Liver (tissue), 9 donors: ENCODE results near the gene CHAF1B. TPM values are rescaled to one million over a fixed set of nuclear protein-coding genes. Genes with fewer than 3 reads are reported as not detected.

ENCODE experiments used
- DNase-seq: peaks from one replicate; pipeline ENCODE4 v3.0.0-alpha.2; 2017; ENCODE audit warnings: low spot score
- H3K27ac ChIP-seq, 2 donors: one replicate each; pipeline ENCODE4 v1.7.0; 2013; ENCODE audit warnings: inconsistent platforms in 2 of 2, low read length in 2 of 2, control low read depth in 1 of 2, low read depth in 1 of 2, mild to moderate bottlenecking in 1 of 2
- H3K27me3 ChIP-seq, 4 donors: one replicate each; pipeline versions ENCODE4 v1.6.1 to v1.7.0; 2013; ENCODE audit warnings: low read length in 3 of 4, inconsistent platforms in 1 of 4, mild to moderate bottlenecking in 1 of 4, moderate library complexity in 1 of 4; ENCODE audit not compliant: control insufficient read depth in 4 of 4, insufficient read depth in 4 of 4
- H3K36me3 ChIP-seq, 4 donors: one replicate each; pipeline versions ENCODE4 v1.6.1 to v1.7.0; 2013; ENCODE audit warnings: low read length in 3 of 4, mild to moderate bottlenecking in 3 of 4, low read depth in 1 of 4, moderate library complexity in 1 of 4; ENCODE audit not compliant: control insufficient read depth in 4 of 4, insufficient read depth in 3 of 4
- H3K4me1 ChIP-seq, 4 donors: one replicate each; pipeline versions ENCODE4 v1.6.1 to v1.7.0; 2013; ENCODE audit warnings: low read length in 3 of 4, mild to moderate bottlenecking in 3 of 4, moderate library complexity in 1 of 4; ENCODE audit not compliant: control insufficient read depth in 4 of 4, insufficient read depth in 4 of 4
- H3K4me3 ChIP-seq, 3 donors: one replicate each; pipeline versions ENCODE4 v1.6.1 to v1.7.0; 2013; ENCODE audit warnings: low read length in 3 of 3, control low read depth in 1 of 3, low read depth in 1 of 3, mild to moderate bottlenecking in 1 of 3
- H3K9ac ChIP-seq, 2 donors: one replicate each; pipeline ENCODE4 v1.7.0; 2013; ENCODE audit warnings: low read length in 2 of 2, mild to moderate bottlenecking in 2 of 2, moderate library complexity in 2 of 2, control low read depth in 1 of 2, low read depth in 1 of 2
- H3K9me3 ChIP-seq, 4 donors: one replicate each; pipeline versions ENCODE4 v1.6.1 to v1.7.0; 2013; ENCODE audit warnings: low read length in 3 of 4; ENCODE audit not compliant: control insufficient read depth in 4 of 4
- EGR1 ChIP-seq, 2 donors: IDR thresholded peaks; 2 replicates each; pipeline ENCODE4 v1.6.1; 2016 to 2018; ENCODE audit warnings: antibody characterized with exemption in 2 of 2, low read depth in 2 of 2
- FOXA1 ChIP-seq: IDR thresholded peaks from 2 replicates; pipeline ENCODE4 v1.6.1; 2016; ENCODE audit warnings: antibody characterized with exemption
- FOXA2 ChIP-seq: IDR thresholded peaks from 2 replicates; pipeline ENCODE4 v1.6.1; 2016; ENCODE audit warnings: antibody characterized with exemption
- HNF4G ChIP-seq: IDR thresholded peaks from 2 replicates; pipeline ENCODE4 v1.6.1; 2016; ENCODE audit warnings: antibody characterized with exemption
- JUND ChIP-seq, 2 donors: IDR thresholded peaks; 2 replicates each; pipeline ENCODE4 v1.6.1; 2016; ENCODE audit warnings: antibody characterized with exemption in 2 of 2
- NR2F2 ChIP-seq: IDR thresholded peaks from 2 replicates; pipeline ENCODE4 v1.6.1; 2016; ENCODE audit warnings: antibody characterized with exemption
- RAD21 ChIP-seq, 2 donors: IDR thresholded peaks; 2 replicates each; pipeline ENCODE4 v1.6.1; 2016; ENCODE audit warnings: antibody characterized with exemption in 2 of 2, mild to moderate bottlenecking in 2 of 2
- REST ChIP-seq: IDR thresholded peaks from 2 replicates; pipeline ENCODE4 v1.6.1; 2016; ENCODE audit warnings: antibody characterized with exemption, mild to moderate bottlenecking
- RXRA ChIP-seq, 2 donors: IDR thresholded peaks; 2 replicates each; pipeline ENCODE4 v1.6.1; 2017 to 2018; ENCODE audit warnings: antibody characterized with exemption in 2 of 2, mild to moderate bottlenecking in 1 of 2
- TAF1 ChIP-seq: conservative IDR thresholded peaks from 2 replicates; pipeline ENCODE4 v1.6.1; 2016; ENCODE audit warnings: antibody characterized with exemption, mild to moderate bottlenecking
- YY1 ChIP-seq: IDR thresholded peaks from 2 replicates; pipeline ENCODE4 v1.6.1; 2016; ENCODE audit warnings: antibody characterized with exemption, mild to moderate bottlenecking
- WGBS: extraction: QIAGEN DNeasy Blood & Tissue Kit; methylation state at CpG from one replicate; pipeline ENCODE4 v1.1.7; 2013; 5-methylcytosine and 5-hydroxymethylcytosine counted together
- polyA plus RNA-seq, 2 donors: library from polyadenylated mRNA; stranded (reverse) in 1 of 2; unstranded in 1 of 2; fragments of 200-250 nt in 1 of 2; fragments of >200 nt in 1 of 2; fragmentation: Nextera tagmentation in 1 of 2; extraction: Ambion mirVana in 1 of 2; gene quantifications; one replicate each; pipeline versions ENCODE4 v1.2.1 to v1.2.3, GENCODE V29; 2013 to 2015
- total RNA-seq, 2 donors: library from RNA; depleted of rRNA; stranded (reverse); fragments of >200 nt; gene quantifications; one replicate each; pipeline ENCODE4 v1.2.3, GENCODE V29; 2014
- TF ChIP-seq, protein P1 (sequence below): IDR thresholded peaks from 2 replicates; pipeline ENCODE4 v1.6.1; 2016; ENCODE audit warnings: antibody characterized with exemption
- donor health status: healthy.
- donor health status: healthy.
- donor health status: healthy.
- donor health status: healthy.
- donor health status: healthy.

Gene CHAF1B
- total and polyA plus RNA-seq, 4 donors: 0.33 to 2.7 (median 0.49) TPM

- DNase-seq: no peak
- H3K9ac ChIP-seq: no peak overlapping the region
- no peaks in the 10 kb centered on the region for H3K9me3 ChIP-seq
- H3K4me3 ChIP-seq: no peak overlapping the region
- peak overlapping the region; percentile 9 to 54 for H3K27ac ChIP-seq
- H3K36me3 ChIP-seq: no peaks in the 10 kb centered on the region
- H3K27me3 ChIP-seq: no peaks in the 10 kb centered on the region
- 64% methylated on average over 22 of the region's 22 CpGs for WGBS
- TF ChIP-seq JUND (IDR thresholded peaks at IDR 0.05) (peak in 1 of 2 donors; percentile 72), EGR1 (IDR thresholded peaks at IDR 0.05; ENCODE audit: low read depth in 2 of 2) (no peak), NR2F2 (peak; percentile 59), REST (no peak), RXRA (IDR thresholded peaks at IDR 0.05) (peak in 1 of 2 donors; percentile 12)
- H3K4me1 ChIP-seq: no peaks in the 10 kb centered on the region
Observed at GRCh38 chr21:36429947-36430546, 44.9 kb downstream of the CHAF1B start.

DNA sequence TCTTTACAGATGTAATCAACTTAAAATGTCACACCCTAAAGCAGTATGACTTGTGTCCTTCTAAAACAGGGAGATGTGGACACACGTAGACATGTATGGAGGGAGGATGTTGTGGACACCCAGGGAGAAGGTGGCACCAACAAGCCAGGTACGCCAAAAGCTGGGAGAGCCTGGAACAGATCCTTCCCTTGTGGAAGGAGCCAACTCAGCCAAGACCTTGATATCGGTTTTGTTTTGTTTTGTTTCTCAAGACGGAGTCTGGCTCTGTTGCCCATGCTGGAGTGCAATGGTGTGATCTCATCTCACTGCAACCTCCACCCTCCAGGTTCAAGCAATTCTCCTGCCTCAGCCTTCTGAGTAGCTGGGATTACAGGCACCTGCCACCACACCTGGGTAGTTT lies 45.6 kb downstream of the CHAF1B start:
- WGBS: 85% methylated on average over 4 of the region's 4 CpGs
- Histone ChIP-seq H3K9me3 (no peaks in the 10 kb centered on the region), H3K4me3 (no peak overlapping the region), H3K27me3 (no peaks in the 10 kb centered on the region), H3K27ac (peak overlapping the region in 1 of 2 donors; percentile 54), H3K9ac (no peak overlapping the region), H3K4me1 (no peaks in the 10 kb centered on the region), H3K36me3 (no peaks in the 10 kb centered on the region)
- no peak for DNase-seq
- TF ChIP-seq, protein P1, sequence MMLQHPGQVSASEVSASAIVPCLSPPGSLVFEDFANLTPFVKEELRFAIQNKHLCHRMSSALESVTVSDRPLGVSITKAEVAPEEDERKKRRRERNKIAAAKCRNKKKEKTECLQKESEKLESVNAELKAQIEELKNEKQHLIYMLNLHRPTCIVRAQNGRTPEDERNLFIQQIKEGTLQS: no peak
- TF ChIP-seq RXRA (IDR thresholded peaks at IDR 0.05) (no peak), YY1 (no peak), FOXA2 (no peak), REST (no peak), TAF1 (no peak), HNF4G (no peak), RAD21 (IDR thresholded peaks at IDR 0.05) (no peak), FOXA1 (no peak)
